Esophagus muscularis mucosa (tissue), 4 donors: Measurements from ENCODE around the gene PCBP4.

Experiments used
- EP300 ChIP-seq: sonication (generic); formaldehyde crosslinking; IDR thresholded peaks from one replicate; pipeline ENCODE4 v1.6.1; 2017; ENCODE audit warnings: antibody characterized with exemption
- POLR2A ChIP-seq: fragments of 450-650 bp; IDR thresholded peaks from one replicate; pipeline ENCODE4 v1.6.1; 2017; ENCODE audit warnings: antibody characterized with exemption, moderate library complexity, mild to moderate bottlenecking, low read depth
- TF ChIP-seq, protein P1 (sequence below), 3 experiments: fragments of 200-600 bp in 2 of 3; fragments of 450-650 bp in 1 of 3; sonication (generic) in 2 of 3; IDR thresholded peaks; one replicate each; pipeline ENCODE4 v1.5.1; 2017 to 2019; ENCODE audit warnings: antibody characterized with exemption in 3 of 3, mild to moderate bottlenecking in 2 of 3, moderate library complexity in 1 of 3

- TF ChIP-seq, protein P1, sequence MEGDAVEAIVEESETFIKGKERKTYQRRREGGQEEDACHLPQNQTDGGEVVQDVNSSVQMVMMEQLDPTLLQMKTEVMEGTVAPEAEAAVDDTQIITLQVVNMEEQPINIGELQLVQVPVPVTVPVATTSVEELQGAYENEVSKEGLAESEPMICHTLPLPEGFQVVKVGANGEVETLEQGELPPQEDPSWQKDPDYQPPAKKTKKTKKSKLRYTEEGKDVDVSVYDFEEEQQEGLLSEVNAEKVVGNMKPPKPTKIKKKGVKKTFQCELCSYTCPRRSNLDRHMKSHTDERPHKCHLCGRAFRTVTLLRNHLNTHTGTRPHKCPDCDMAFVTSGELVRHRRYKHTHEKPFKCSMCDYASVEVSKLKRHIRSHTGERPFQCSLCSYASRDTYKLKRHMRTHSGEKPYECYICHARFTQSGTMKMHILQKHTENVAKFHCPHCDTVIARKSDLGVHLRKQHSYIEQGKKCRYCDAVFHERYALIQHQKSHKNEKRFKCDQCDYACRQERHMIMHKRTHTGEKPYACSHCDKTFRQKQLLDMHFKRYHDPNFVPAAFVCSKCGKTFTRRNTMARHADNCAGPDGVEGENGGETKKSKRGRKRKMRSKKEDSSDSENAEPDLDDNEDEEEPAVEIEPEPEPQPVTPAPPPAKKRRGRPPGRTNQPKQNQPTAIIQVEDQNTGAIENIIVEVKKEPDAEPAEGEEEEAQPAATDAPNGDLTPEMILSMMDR (IDR thresholded peaks at IDR 0.05) = no peak
- TF ChIP-seq POLR2A (no peak), EP300 (no peak)
These were observed 4.3 kb downstream of the PCBP4 start for GRCh38 chr3:51962854-51963530.
